Activated CD8-positive, alpha-beta memory T cell treated with anti-CD3 and anti-CD28 coated beads for 4 hours (primary cell): ENCODE data around the gene MOCOS.

ENCODE experiments used
- DNase-seq, 2 donors: peaks; one replicate each; pipeline ENCODE4 v3.0.0-alpha.2; 2020; ENCODE audit warnings: low read depth in 2 of 2

Gene MOCOS

DNA sequence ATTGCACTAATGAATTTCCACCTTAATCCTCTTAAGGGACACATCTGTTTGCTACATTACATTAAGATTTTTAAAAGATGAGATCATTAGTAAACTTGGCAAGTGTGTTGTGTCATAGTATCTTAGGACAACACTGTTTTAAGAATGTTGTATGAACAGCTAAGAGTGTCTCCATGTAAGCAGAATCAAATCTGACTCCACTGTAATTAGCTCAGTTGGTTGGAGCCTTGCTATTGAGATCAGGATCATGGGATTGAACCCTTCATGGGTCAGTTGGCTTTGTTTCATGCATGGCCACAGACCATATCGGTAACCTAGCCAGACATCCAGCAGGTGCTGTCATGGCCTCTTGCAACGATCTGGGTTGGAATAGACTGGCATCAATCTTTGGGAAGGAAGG, 115.4 kb downstream of the MOCOS start:
- no peak for DNase-seq

DNA sequence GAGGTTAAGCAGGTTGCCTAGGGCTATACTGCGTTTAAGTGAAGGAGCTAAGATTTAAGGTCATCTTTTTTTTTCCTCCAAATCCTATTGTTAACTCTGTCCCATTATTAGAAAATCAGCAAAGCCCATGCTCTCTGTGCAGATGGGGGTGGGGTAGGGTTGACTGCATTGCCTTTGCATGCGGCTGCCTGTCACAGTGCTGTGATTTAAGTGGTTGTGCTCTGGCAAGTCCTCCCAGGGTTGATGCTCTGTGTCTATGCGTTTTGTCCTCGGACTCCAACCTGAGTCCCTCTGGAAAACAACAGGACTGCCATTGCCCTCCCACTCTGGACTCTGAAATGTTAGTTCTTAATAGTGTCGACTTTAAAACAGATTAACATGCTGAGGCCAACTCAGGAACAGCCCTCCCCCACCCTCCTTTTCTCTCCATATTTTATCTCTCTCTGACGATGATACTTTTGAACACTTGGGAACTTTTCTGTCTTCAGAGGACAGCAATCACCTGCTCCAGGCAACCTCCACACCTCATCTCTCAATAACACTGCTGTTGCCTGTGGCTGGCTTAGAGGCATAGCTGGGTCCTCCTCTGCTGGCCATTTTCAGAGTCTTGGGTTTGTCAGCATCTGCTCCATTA, 116.0 kb downstream of the MOCOS start:
- DNase-seq = no peak

DNA sequence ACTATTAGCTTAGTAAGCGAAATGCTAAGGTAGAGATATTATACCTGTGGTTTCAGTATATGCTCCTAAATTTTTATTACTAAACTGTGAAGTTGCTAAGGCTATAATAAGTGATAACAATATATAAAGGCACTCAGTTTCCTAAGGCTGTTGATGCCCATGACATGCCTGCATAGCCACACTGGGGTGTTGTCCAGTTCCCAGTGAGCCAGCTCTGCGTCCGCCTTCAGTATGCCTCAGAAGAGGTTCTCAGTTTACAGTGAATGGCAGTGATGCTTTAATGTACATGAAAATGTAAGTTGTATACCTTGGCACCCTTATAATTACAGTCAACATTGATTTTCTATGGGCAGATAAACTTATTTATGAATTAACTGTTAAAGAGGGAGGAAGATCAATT, 117.4 kb downstream of the MOCOS start:
- DNase-seq = no peak

DNA sequence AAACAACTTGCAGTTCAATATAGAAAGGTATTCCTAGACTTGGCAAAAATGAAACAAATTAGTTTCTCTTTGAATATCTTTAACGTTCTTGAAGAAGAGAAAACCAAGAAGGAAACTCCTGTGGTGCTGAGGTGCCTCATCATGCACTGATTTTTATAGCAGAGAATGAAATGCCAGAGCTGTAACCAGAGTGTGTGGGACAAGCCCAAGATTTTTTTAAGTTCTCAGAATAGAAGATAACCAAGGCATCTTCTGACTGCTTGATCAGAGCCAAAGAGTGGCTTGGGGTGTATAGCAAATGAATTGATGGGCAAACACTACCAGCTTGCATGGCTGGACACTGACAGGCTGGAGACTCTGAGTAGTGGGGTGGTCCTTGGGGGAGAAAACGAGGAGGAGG, 118.1 kb downstream of the MOCOS start:
- DNase-seq = no peak

DNA sequence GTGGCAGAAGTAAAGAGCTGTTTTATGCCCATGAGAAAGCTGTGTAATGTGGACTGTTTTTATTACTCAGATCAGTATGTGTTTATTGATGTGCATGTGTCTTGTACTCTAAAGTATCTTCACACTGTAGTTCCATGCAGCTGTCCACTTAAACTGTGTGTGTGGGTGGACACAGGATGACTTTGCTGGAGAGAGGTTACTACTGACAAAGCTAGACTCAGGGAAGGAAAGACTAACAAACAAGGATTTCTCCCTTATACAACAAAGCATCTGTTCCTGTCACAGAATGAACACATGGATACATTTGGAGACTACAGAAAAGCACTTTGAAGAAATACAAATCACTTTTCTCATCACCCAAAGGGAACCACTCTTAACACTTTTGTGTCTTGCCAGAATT, 120.2 kb downstream of the MOCOS start:
- DNase-seq = no peak

DNA sequence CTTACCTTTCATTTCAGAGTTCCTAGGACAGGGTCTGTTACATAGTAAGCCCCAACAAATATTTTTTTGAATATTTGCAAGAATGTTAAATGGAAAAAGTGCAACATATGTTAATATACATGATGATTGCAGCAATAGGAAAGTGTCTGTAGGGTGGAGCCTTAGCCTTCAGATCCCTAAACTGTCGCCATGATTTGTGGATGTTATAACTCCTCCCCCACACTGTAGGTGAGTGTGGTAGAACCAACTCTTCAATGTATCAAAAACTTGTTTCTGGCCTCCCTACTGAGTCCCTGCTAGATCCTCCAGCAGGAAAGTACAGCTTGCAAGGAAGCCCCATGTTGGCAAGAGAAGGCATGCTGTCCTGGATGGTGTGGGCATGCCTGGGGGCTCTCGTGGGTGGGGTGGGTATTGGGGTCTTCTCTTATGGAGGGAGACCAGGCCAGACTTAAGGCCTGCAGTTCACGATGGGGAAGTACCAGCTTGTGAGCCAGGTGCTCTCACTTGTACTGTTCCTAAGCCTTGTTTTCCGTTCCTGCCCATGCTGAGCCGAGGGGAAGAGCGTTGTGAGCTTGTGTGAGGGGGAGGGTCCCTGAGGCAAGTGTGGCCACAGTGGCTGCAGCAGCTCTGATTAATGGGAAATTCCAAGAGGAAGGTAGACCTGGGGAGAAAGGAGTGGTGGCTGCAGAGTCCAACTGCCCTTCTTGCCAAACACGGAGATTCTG, 121.6 kb downstream of the MOCOS start:
- no peak for DNase-seq

DNA sequence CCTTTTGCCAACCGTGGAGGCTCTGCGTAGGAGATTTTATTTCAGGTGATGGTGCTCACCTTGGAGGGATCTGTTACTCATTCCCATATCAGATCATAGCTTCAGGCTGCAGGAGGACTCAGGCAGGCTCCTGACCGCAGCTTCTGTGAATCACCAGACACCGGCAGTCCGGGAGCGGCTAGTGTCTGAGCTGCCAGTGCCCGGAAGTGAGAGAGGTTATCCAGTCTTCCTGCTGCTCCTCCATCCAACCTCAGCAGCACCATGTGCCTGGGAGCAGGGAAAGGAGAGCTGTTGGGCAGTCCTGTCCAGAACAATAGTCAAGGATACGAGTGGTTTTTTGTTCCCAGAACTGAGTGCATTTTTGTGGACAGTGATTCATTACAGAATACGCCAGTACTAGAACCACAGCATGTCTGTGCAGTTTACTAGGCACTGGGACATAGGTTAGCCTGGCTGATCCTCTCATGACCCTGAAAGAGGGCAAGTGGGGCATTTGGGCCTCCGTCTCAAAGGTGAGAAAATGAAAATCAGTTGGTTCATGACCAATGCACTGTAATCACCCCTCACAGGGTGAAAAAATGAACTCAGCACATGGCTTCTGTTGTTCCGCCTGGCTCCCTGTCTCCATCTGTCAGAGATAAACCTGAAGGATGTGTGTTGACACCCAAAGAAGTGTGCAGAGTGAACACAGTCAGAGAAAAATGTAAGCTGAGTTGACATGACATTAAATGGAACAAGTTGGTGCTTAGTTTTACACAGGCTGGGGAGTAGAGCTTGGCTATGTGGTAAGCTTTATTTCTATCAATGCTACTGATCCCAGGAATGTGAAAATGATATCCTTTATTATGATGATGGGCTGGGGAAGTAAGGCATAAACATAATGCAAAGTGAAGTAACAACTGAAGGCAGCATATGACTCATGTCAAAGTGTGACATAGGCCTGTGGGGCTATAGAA, 122.4 kb downstream of the MOCOS start:
- DNase-seq = no peak

DNA sequence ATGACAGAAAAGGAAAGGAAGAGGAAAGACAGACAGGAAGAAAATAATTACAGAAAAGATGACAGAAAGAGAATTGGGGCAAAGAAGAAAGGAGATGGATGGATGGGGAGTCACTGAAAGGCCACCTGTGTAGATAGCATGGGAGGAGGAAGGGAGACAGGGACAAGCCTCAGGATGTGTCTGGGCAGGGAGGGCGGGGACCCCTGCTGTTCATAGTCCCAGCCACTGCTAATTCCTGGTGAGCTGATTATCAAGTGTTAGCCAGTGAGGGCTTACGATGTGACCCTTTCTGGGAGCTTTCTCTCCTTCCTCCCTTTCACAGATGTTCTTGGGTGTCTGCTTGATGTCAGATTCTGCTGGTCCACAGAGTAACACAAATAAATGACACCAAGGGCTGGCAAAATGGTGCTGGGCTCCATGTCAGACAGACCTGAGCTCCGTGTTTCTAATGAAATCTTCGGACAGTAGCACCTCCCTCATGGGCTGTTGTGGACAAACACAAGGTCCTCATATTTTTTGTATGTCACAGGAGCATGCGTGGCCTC, 123.8 kb downstream of the MOCOS start:
- DNase-seq = no peak

DNA sequence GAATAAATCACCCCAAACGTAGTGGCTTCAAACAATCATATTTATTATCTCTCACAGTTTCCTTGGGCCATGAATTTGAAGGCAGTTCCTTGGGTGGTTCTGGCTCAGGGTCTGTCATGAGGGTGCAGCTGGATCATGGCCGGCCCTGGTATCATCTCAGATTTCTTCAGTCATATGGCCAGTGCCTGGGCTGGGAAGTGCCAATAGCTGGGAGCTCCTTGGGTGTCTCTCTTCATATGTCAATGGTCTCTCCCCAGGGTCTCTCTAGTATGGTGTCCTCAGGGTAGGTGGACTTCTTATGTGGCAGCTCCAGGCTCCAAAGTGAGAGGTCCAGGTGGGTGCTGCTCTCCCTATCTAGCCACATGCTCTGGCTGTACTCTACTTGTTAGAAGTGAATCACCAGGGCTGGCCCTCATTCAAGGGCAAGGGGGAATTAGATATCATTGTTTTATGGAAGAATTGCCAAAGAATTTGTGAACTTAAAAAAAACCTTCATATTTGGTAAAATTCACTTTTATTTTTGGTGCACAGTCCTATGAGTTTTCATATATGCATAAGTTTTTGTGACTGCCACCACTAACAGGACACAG, 125.6 kb downstream of the MOCOS start:
- no peak for DNase-seq

DNA sequence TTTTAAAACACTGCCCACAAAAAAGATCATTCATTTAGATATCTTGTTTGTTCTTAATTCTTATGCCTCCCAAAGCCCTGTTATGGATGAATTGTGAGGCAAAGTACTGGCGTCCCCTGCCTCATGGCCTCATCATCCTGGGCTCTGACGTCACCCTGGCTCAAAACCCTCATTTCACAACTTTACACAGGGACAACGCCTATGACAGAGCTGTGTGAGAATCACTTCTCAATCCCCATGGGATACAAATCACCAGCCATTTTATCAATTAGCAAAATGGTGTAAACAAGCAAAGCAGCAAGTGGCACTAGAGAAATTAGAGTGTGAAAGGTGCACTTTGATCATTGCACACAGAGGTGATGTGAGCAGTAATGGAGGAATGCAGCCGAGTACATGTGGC, 126.8 kb downstream of the MOCOS start:
- DNase-seq = no peak

DNA sequence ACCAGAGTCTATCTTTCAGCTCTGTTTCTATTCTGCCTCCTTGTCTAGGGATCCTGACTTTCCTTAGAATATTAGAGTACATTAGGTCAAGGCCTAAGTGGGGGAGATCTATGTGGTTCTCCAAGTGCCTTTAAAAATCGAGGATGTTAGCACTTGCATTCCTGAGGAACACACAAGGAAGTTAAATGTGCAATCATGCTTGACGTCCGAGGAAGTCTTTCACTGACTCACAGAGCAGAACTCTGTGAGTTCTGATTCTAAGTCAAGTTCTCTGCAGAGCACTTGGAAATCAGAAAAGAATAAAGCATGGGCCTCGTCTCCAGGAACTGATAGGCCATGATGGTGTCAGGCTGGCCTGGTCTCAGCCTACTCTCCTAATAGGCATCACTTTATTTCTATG, 127.5 kb downstream of the MOCOS start:
- no peak for DNase-seq

DNA sequence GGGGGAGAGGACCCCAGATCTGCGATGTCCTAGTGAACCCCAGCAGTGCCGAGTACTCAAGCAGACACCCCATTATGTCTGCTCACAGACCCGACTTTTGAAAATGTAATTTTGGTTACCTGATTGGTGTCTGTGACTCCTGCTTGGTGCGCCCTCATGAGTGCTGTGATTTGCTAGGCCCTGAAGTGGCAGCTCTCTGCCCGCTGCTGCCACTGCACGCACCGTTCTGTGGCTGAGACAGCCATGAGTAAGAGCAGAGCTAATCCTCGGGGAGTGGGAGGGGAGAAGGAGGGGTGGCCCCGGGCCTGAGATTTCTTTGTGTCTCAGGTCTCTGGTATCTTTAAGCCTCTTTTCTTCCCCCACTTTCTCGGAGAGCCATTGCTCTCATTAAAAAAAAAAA, 128.4 kb downstream of the MOCOS start:
- no peak for DNase-seq

DNA sequence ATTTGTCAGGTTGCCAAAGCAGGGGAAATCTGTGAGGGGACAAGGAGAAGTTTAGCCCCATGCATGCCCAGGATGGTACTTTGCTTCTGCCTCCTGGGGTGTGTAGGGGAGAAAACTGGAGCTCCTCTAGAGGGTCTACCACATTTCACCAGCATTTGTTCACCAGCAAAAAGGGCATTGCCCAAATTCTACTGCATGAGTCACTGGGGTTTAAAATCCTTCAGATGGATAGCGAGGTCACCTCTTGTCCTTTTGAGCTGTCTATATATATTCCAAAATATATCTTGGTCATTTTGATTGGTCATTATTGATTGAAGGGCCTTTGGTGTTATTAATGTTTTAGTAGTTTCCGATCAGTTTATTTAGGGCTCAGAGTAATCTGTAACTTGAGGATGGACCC, 128.9 kb downstream of the MOCOS start:
- no peak for DNase-seq
